ENCODE data around the gene CEACAM1.

- TF ChIP-seq, protein P1, sequence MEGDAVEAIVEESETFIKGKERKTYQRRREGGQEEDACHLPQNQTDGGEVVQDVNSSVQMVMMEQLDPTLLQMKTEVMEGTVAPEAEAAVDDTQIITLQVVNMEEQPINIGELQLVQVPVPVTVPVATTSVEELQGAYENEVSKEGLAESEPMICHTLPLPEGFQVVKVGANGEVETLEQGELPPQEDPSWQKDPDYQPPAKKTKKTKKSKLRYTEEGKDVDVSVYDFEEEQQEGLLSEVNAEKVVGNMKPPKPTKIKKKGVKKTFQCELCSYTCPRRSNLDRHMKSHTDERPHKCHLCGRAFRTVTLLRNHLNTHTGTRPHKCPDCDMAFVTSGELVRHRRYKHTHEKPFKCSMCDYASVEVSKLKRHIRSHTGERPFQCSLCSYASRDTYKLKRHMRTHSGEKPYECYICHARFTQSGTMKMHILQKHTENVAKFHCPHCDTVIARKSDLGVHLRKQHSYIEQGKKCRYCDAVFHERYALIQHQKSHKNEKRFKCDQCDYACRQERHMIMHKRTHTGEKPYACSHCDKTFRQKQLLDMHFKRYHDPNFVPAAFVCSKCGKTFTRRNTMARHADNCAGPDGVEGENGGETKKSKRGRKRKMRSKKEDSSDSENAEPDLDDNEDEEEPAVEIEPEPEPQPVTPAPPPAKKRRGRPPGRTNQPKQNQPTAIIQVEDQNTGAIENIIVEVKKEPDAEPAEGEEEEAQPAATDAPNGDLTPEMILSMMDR (IDR thresholded peaks at IDR 0.05), result no peak
- no peak for TF ChIP-seq POLR2A (IDR thresholded peaks at IDR 0.05)
Measured at GRCh38 chr19:42480335-42481095, 47.8 kb downstream of the CEACAM1 start.
